GM23338 (cell line): ENCODE data around the gene CAPZA1.

Experiments used
- CTCF ChIP-seq, 2 experiments: fragments of 200-600 bp in 1 of 2; sonication (generic) in 1 of 2; conservative IDR thresholded peaks; 2 replicates each; pipeline versions ENCODE4 v1.5.1 to v1.6.1; 2016 to 2017; ENCODE audit warnings: antibody characterized with exemption in 2 of 2, low read depth in 2 of 2, mild to moderate bottlenecking in 2 of 2, moderate library complexity in 1 of 2
- ETS1 ChIP-seq: IDR thresholded peaks from 2 replicates; pipeline ENCODE4 v1.6.1; 2016; ENCODE audit warnings: antibody characterized with exemption
- EZH2phosphoT487 ChIP-seq: fragments of 200-600 bp; sonication (generic); IDR thresholded peaks from one replicate; pipeline ENCODE4 v1.8.1; 2018; ENCODE audit warnings: antibody characterized with exemption; ENCODE audit not compliant: unreplicated experiment

- TF ChIP-seq EZH2phosphoT487 (no peak), ETS1 (no peak), CTCF (conservative IDR thresholded peaks at IDR 0.05; ENCODE audit: low read depth in 2 of 2) (no peak)
Measured at GRCh38 chr1:112678605-112679004, 59.0 kb downstream of the CAPZA1 start.
